GM19043 (cell line): ENCODE results near the gene POM121C.
A peak's percentile ranks its signal among the peaks of the same experiment; 100 is the strongest.
"Not testable (repeated sequence)": the region's sequence is repeated elsewhere in the genome, so short reads cannot be mapped to it uniquely, and the experiment has no call there.

ENCODE experiments used
- ATAC-seq: cut with Tn5 transposase; IDR thresholded peaks from one replicate; pipeline ENCODE4 v1.9.1; 2021; ENCODE audit warnings: low read depth; ENCODE audit not compliant: unreplicated experiment

The POM121C gene

GRCh38 chr7:75485979-75486643, at the start of gene POM121C:
POM121C (minus strand) TSS chr7:75486299; CDS start chr7:75441496, 44,803 bp downstream.
- peak; percentile 99 for ATAC-seq

- ATAC-seq, result peak; percentile 72
Observed at GRCh38 chr7:75534727-75535307, 48.7 kb upstream of the POM121C start.

GRCh38 chr7:75533926-75534325, 47.8 kb upstream of the POM121C start:
- no peak for ATAC-seq

GRCh38 chr7:75532639-75533038, 46.5 kb upstream of the POM121C start:
- ATAC-seq, result no peak

- ATAC-seq, result no peak
Observed at GRCh38 chr7:75531359-75531821, 45.3 kb upstream of the POM121C start.

GRCh38 chr7:75527224-75527722, 41.2 kb upstream of the POM121C start:
- not testable (repeated sequence) for ATAC-seq

GRCh38 chr7:75521727-75522126, 35.6 kb upstream of the POM121C start:
- not testable (repeated sequence) for ATAC-seq

GRCh38 chr7:75518842-75519241, 32.7 kb upstream of the POM121C start:
- not testable (repeated sequence) for ATAC-seq

- not testable (repeated sequence) for ATAC-seq
Observed at GRCh38 chr7:75509033-75509432, 22.9 kb upstream of the POM121C start.

GRCh38 chr7:75492020-75492419, 5.9 kb upstream of the POM121C start, which contains the start of gene SPDYE5:
SPDYE5 (plus strand) TSS chr7:75492320; CDS start chr7:75494048, 1,728 bp downstream.
- ATAC-seq, result not testable (repeated sequence)

GRCh38 chr7:75485355-75485978, 632 bp downstream of the POM121C start:
- not testable (repeated sequence) for ATAC-seq

GRCh38 chr7:75480313-75480712, 5.8 kb downstream of the POM121C start:
- ATAC-seq, result not testable (repeated sequence)

GRCh38 chr7:75477457-75477856, 8.6 kb downstream of the POM121C start:
- ATAC-seq, result not testable (repeated sequence)

GRCh38 chr7:75470166-75470565, 15.9 kb downstream of the POM121C start:
- not testable (repeated sequence) for ATAC-seq

- not testable (repeated sequence) for ATAC-seq
Observed at GRCh38 chr7:75460541-75460940, 25.6 kb downstream of the POM121C start.

- ATAC-seq, result not testable (repeated sequence)
Observed at GRCh38 chr7:75458034-75458433, 28.1 kb downstream of the POM121C start.

GRCh38 chr7:75456403-75456802, 29.7 kb downstream of the POM121C start:
- ATAC-seq, result not testable (repeated sequence)

GRCh38 chr7:75452494-75452955, 33.6 kb downstream of the POM121C start:
- ATAC-seq, result peak; percentile 95

- not testable (repeated sequence) for ATAC-seq
Observed at GRCh38 chr7:75449946-75450345, 36.2 kb downstream of the POM121C start.

GRCh38 chr7:75442465-75443111, 43.5 kb downstream of the POM121C start:
- ATAC-seq, result peak; percentile 77

GRCh38 chr7:75442101-75442464, 44.0 kb downstream of the POM121C start:
- ATAC-seq, result peak; percentile 30
